Endothelial cell of umbilical vein (primary cell): ENCODE results near the gene JAKMIP3. TPM values are rescaled to one million over a fixed set of nuclear protein-coding genes. Genes with fewer than 3 reads are reported as not detected.

Experiments
- BruUV-seq: library from RNA; stranded (reverse); fragments of 400-500 nt; replicated peaks from 2 replicates; lab custom pipeline; 2021; lab: Mats Ljungman, UMichigan
- CTCF ChIA-PET: fragments of 300-600, 350-600 bp; sonication (Branson Sonifier 250); formaldehyde crosslinking; loops from one replicate; lab custom pipeline; 2021; ENCODE audit warnings: antibody characterized with exemption, inconsistent platforms; lab: Charles Lee
- POLR2A ChIA-PET: fragments of 300-600, 350-600 bp; sonication (Branson Sonifier 250); formaldehyde crosslinking; loops from one replicate; lab custom pipeline; 2021; ENCODE audit warnings: antibody characterized with exemption, inconsistent platforms; lab: Charles Lee
- DNase-seq: peaks from one replicate; pipeline ENCODE4 v3.0.0-alpha.2; 2011; ENCODE audit warnings: low read depth, low spot score
- FAIRE-seq: peaks from 2 replicates; lab custom pipeline; 2011; peaks lifted over from hg19 to GRCh38; lab: Jason Lieb, UNC
- H2AFZ ChIP-seq: 2 replicates; pipeline ENCODE4 v1.6.0; 2012; ENCODE audit warnings: low read depth, low read length, control low read depth, inconsistent platforms
- H3K27ac ChIP-seq: 2 replicates; pipeline ENCODE4 v1.5.1; 2011; ENCODE audit warnings: low read depth, mild to moderate bottlenecking, control low read depth, low read length, moderate library complexity; ENCODE audit not compliant: insufficient read depth
- H3K27me3 ChIP-seq, 2 experiments: 2 replicates each; pipeline versions ENCODE4 v1.6.0 to v1.6.1; 2011; ENCODE audit warnings: low read length in 2 of 2, mixed read lengths in 1 of 2; ENCODE audit not compliant: control insufficient read depth in 2 of 2, insufficient read depth in 2 of 2
- H3K36me3 ChIP-seq, 2 experiments: 2 replicates in 1 of 2; 3 replicates in 1 of 2; pipeline ENCODE4 v1.5.1; 2011; ENCODE audit warnings: low read length in 2 of 2, mild to moderate bottlenecking in 1 of 2, moderate library complexity in 1 of 2; ENCODE audit not compliant: control insufficient read depth in 2 of 2, insufficient read depth in 2 of 2; ENCODE audit errors: extremely low read depth in 1 of 2
- H3K4me1 ChIP-seq: 3 replicates; pipeline ENCODE4 v1.5.1; 2011; ENCODE audit warnings: mild to moderate bottlenecking, low read length; ENCODE audit not compliant: control insufficient read depth, insufficient read depth; ENCODE audit errors: extremely low read depth
- H3K4me2 ChIP-seq: 2 replicates; pipeline ENCODE4 v1.6.1; 2011; ENCODE audit warnings: low read length, control low read depth, mixed read lengths; ENCODE audit not compliant: insufficient read depth
- H3K4me3 ChIP-seq, 3 experiments: fragments of 200-600 bp in 1 of 3; sonication (generic), shearing (Covaris generic) in 1 of 3; replicated peaks in 1 of 3; 2 replicates each; pipeline ENCODE4 v1.5.1; 2011 to 2016; ENCODE audit warnings: control low read depth in 3 of 3, low read length in 3 of 3, mild to moderate bottlenecking in 2 of 3, inconsistent platforms in 1 of 3, low read depth in 1 of 3, moderate library complexity in 1 of 3; ENCODE audit not compliant: insufficient read depth in 1 of 3
- H3K79me2 ChIP-seq: 2 replicates; pipeline ENCODE4 v1.6.0; 2012; ENCODE audit warnings: low read length, inconsistent platforms; ENCODE audit not compliant: control insufficient read depth, insufficient read depth
- H3K9ac ChIP-seq: replicated peaks from 2 replicates; pipeline ENCODE3; 2011; ENCODE audit warnings: low read length, control low read depth; ENCODE audit not compliant: insufficient read depth; ENCODE audit errors: extremely low read depth
- H3K9me1 ChIP-seq: replicated peaks from 3 replicates; pipeline ENCODE4 v1.6.0; 2011; ENCODE audit warnings: mild to moderate bottlenecking, low read length; ENCODE audit not compliant: control insufficient read depth, insufficient read depth; ENCODE audit errors: extremely low read depth
- H3K9me3 ChIP-seq: replicated peaks from 2 replicates; pipeline ENCODE4 v1.5.1; 2012; ENCODE audit warnings: low read length, inconsistent platforms; ENCODE audit not compliant: control insufficient read depth, insufficient read depth
- H4K20me1 ChIP-seq: replicated peaks from 2 replicates; pipeline ENCODE3; 2011; ENCODE audit warnings: mild to moderate bottlenecking, low read length; ENCODE audit not compliant: control insufficient read depth, insufficient read depth; ENCODE audit errors: extremely low read depth
- EZH2 ChIP-seq: IDR thresholded peaks from 2 replicates; pipeline ENCODE4 v1.6.1; 2012; ENCODE audit warnings: borderline replicate concordance, low read depth, mild to moderate bottlenecking, moderate library complexity, low read length, inconsistent platforms; ENCODE audit not compliant: severe bottlenecking
- FOS ChIP-seq: IDR thresholded peaks from 2 replicates; pipeline ENCODE4 v1.6.1; 2011; ENCODE audit warnings: mild to moderate bottlenecking, low read length, moderate library complexity, borderline replicate concordance; ENCODE audit not compliant: insufficient read depth
- GATA2 ChIP-seq: IDR thresholded peaks from 2 replicates; pipeline ENCODE4 v1.7.0; 2011; ENCODE audit warnings: low read depth, mild to moderate bottlenecking, moderate library complexity, mixed read lengths, low read length; ENCODE audit not compliant: insufficient read length, insufficient read depth
- JUN ChIP-seq: IDR thresholded peaks from 2 replicates; pipeline ENCODE4 v1.6.1; 2011; ENCODE audit warnings: borderline replicate concordance, low read depth; ENCODE audit not compliant: insufficient read length, insufficient read depth
- POLR2A ChIP-seq: IDR thresholded peaks from 2 replicates; pipeline ENCODE4 v1.6.1; 2012; ENCODE audit warnings: low read depth, mild to moderate bottlenecking, control low read depth, low read length
- POLR2AphosphoS5 ChIP-seq: IDR thresholded peaks from 2 replicates; pipeline ENCODE4 v1.6.1; 2012; ENCODE audit warnings: low read depth, mild to moderate bottlenecking, control low read depth, low read length, moderate library complexity; ENCODE audit not compliant: insufficient read depth
- dilution Hi-C: fragments of 300-500 bp; cut with MboI; formaldehyde crosslinking; loops from one replicate; pipeline ENCODE4 v1.15.0; 2019; ENCODE audit warnings: low sequenced_read_pairs; ENCODE audit not compliant: extremely low pct_ligation_motif_present
- intact Hi-C: fragments of 100-400 bp; cut with micrococcal nuclease; formaldehyde crosslinking; loops from one replicate; pipeline ENCODE4 v1.10.0; 2022
- polyA plus RNA-seq, 4 experiments: library from polyadenylated mRNA; depleted of rRNA in 3 of 4; stranded (reverse) in 3 of 4; unstranded in 1 of 4; fragments of >200 nt; gene quantifications; 2 replicates each; pipeline versions ENCODE4 v1.2.1 to v1.2.3, GENCODE V29; 2011 to 2012; ENCODE audit warnings: missing spikeins in 1 of 4
- total RNA-seq: library from RNA; stranded (reverse); gene quantifications from 2 replicates; pipeline ENCODE4 v1.2.3, GENCODE V29; 2021
- TF ChIP-seq, protein P1 (sequence below), 2 donors: IDR thresholded peaks; 1 replicate in 1 of 2; 2 replicates in 1 of 2; pipeline ENCODE4 v1.5.1; 2011; ENCODE audit warnings: low read length in 2 of 2, mild to moderate bottlenecking in 2 of 2, moderate library complexity in 2 of 2, control low read depth in 1 of 2, inconsistent platforms in 1 of 2, low read depth in 1 of 2; ENCODE audit not compliant: insufficient read depth in 1 of 2; ENCODE audit errors: extremely low read depth in 1 of 2

Gene JAKMIP3
- total and polyA plus RNA-seq, 2 donors (not counting 3 experiments of a cell fraction or from before 2014, with no cell fraction given) = 0.01 TPM; not detected in 1

- H3K79me2 ChIP-seq = no peaks in the 10 kb centered on the region
- dilution Hi-C loops (no loop called here), intact Hi-C loops (no loop called here)
- H3K36me3 ChIP-seq = no peaks in the 10 kb centered on the region
- TF ChIP-seq JUN = no peak
- TF ChIP-seq EZH2 = no peak
- no peak for TF ChIP-seq FOS
- TF ChIP-seq, protein P1, sequence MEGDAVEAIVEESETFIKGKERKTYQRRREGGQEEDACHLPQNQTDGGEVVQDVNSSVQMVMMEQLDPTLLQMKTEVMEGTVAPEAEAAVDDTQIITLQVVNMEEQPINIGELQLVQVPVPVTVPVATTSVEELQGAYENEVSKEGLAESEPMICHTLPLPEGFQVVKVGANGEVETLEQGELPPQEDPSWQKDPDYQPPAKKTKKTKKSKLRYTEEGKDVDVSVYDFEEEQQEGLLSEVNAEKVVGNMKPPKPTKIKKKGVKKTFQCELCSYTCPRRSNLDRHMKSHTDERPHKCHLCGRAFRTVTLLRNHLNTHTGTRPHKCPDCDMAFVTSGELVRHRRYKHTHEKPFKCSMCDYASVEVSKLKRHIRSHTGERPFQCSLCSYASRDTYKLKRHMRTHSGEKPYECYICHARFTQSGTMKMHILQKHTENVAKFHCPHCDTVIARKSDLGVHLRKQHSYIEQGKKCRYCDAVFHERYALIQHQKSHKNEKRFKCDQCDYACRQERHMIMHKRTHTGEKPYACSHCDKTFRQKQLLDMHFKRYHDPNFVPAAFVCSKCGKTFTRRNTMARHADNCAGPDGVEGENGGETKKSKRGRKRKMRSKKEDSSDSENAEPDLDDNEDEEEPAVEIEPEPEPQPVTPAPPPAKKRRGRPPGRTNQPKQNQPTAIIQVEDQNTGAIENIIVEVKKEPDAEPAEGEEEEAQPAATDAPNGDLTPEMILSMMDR (IDR thresholded peaks at IDR 0.05; ENCODE audit: extremely low read depth in 1 of 2, insufficient read depth in 1 of 2, low read depth in 1 of 2, low read length in 2 of 2) = no peak
- TF ChIP-seq POLR2A = no peak
- TF ChIP-seq GATA2 = no peak
- no peak for TF ChIP-seq POLR2AphosphoS5
- FAIRE-seq (no peak), DNase-seq (no peak)
- no TSS peak for BruUV-seq
- no peaks in the 10 kb centered on the region for H3K27me3 ChIP-seq
- no peak overlapping the region for H3K27ac ChIP-seq
- no peaks in the 10 kb centered on the region for H4K20me1 ChIP-seq
- no peak overlapping the region for H3K4me3 ChIP-seq
- H3K9me3 ChIP-seq = no peaks in the 10 kb centered on the region
- no peak overlapping the region for H2AFZ ChIP-seq
- H3K4me2 ChIP-seq = no peak overlapping the region
- no peaks in the 10 kb centered on the region for H3K4me1 ChIP-seq
- H3K9me1 ChIP-seq = no peaks in the 10 kb centered on the region
- H3K9ac ChIP-seq = no peak overlapping the region
- ChIA-PET CTCF (no interaction called here), POLR2A (no interaction called here)
Measured at GRCh38 chr10:132070724-132071123, 5.0 kb downstream of the JAKMIP3 start.
